Small intestine (tissue), 7 donors: Measurements from ENCODE around the gene PDCD1LG2. TPM values are rescaled to one million over a fixed set of nuclear protein-coding genes. Genes with fewer than 3 reads are reported as not detected.

Experiments
- DNase-seq, 2 donors: peaks; one replicate each; pipeline versions ENCODE4 v3.0.0 to v3.0.0-alpha.2; 2013
- FAIRE-seq: peaks from 2 replicates; lab custom pipeline; 2012; peaks lifted over from hg19 to GRCh38; lab: Jason Lieb, UNC
- H3K27ac ChIP-seq, 3 donors: one replicate each; pipeline ENCODE4 v1.5.1; 2013; ENCODE audit warnings: low read length in 2 of 3, mild to moderate bottlenecking in 2 of 3, control low read depth in 1 of 3, inconsistent platforms in 1 of 3, low read depth in 1 of 3, moderate library complexity in 1 of 3
- H3K27me3 ChIP-seq, 3 donors: one replicate each; pipeline ENCODE4 v1.6.1; 2013; ENCODE audit warnings: low read length in 3 of 3, inconsistent platforms in 1 of 3; ENCODE audit not compliant: control insufficient read depth in 3 of 3, insufficient read depth in 3 of 3
- H3K36me3 ChIP-seq, 3 donors: one replicate each; pipeline ENCODE4 v1.6.1; 2013; ENCODE audit warnings: low read length in 3 of 3, inconsistent platforms in 1 of 3, low read depth in 1 of 3, mild to moderate bottlenecking in 1 of 3, moderate library complexity in 1 of 3; ENCODE audit not compliant: control insufficient read depth in 3 of 3, insufficient read depth in 2 of 3
- H3K4me1 ChIP-seq, 3 donors: one replicate each; pipeline ENCODE4 v1.6.1; 2013; ENCODE audit warnings: low read length in 2 of 3, inconsistent platforms in 1 of 3, low read depth in 1 of 3, mild to moderate bottlenecking in 1 of 3, moderate library complexity in 1 of 3; ENCODE audit not compliant: control insufficient read depth in 3 of 3, insufficient read depth in 2 of 3
- H3K4me3 ChIP-seq, 3 donors: one replicate each; pipeline ENCODE4 v1.5.1; 2013; ENCODE audit warnings: low read length in 3 of 3, control low read depth in 1 of 3, inconsistent platforms in 1 of 3, low read depth in 1 of 3, mild to moderate bottlenecking in 1 of 3, moderate library complexity in 1 of 3
- H3K9me3 ChIP-seq, 2 donors: one replicate each; pipeline ENCODE4 v1.6.1; 2013; ENCODE audit warnings: low read depth in 1 of 2, low read length in 1 of 2; ENCODE audit not compliant: control insufficient read depth in 2 of 2, insufficient read depth in 1 of 2
- WGBS, 3 donors: extraction: QIAGEN DNeasy Blood & Tissue Kit; methylation state at CpG; one replicate each; pipeline ENCODE4 v1.1.7; 2013; 5-methylcytosine and 5-hydroxymethylcytosine counted together
- polyA plus RNA-seq, 4 donors: library from polyadenylated mRNA; stranded (reverse) in 3 of 4; unstranded in 1 of 4; fragments of 200-250 nt in 3 of 4; fragments of 120-200 nt in 1 of 4; gene quantifications; one replicate each; pipeline versions ENCODE4 v1.2.1 to v1.2.3, GENCODE V29; 2013
- donor health status: healthy with polysubstance abuse.
- donor health status: control.
- donor health status: control.
- donor health status: Bipolar disorder and iron deficiency.
- donor health status: healthy.

PDCD1LG2 gene
- polyA plus RNA-seq, 4 donors: 0.42 to 0.52 TPM; not detected in 2

DNA sequence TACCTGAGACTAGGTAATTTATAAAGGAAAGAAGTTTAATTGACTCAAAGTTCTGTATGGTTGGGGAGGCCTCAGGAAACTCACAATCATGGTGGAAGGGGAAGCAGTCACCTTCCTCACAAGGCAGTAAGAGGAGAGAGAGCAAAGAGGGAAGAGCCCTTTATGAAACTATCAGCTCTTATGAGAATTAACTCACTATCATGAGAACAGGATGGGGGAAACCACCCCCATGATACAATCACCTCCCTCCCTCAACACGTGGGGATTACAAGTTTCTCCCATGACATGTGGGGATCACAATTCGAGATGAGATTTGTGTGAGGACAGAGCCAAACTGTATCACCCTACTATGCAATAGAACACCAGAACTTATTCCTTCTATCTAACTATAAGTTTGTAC, 32.1 kb upstream of the PDCD1LG2 start:
- WGBS, 3 donors: 71 to 82% (median 73%) methylated on average over 2 of the region's 2 CpGs
- FAIRE-seq (no peak), DNase-seq (no peak)
- Histone ChIP-seq H3K27ac (no peak overlapping the region), H3K4me3 (no peak overlapping the region), H3K4me1 (no peaks in the 10 kb centered on the region), H3K27me3 (no peaks in the 10 kb centered on the region), H3K9me3 (peaks cover 0 to 4% of the 10 kb centered on the region in 2 donors), H3K36me3 (no peaks in the 10 kb centered on the region)

DNA sequence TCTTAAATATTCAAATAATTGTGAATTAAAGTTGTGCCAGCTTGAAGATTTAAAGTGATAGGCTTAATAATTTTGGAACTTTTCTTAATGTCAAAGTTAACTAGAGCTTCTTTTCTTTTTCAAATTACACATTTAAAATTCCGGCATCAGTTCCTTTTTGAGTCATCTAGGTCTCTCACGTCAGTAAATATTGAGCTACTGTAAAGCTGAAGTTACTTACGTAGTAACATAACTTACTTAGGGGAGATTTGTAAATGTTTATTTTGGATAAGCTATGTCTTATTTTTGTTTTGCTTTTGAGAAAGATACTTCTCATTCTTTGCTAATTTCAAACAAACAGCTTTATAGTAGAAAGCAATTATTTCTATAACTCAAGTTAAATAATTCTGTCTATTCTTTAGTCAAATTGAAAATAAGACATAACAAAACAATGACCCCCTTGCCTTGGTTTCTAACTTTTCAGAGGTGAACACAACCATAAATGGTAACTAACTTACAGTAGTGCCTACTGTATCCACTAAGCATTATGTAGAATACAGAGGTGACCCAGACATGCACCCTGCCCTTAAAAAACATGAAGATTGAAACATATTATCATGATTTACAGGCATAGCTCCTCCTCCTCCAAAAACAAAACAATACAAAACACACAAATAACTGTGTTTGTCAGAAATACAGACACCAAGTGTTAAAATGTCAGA, 30.2 kb upstream of the PDCD1LG2 start:
- WGBS, 3 donors: 64 to 76% (median 65%) methylated on average over 3 of the region's 3 CpGs
- Histone ChIP-seq H3K4me1 (no peaks in the 10 kb centered on the region), H3K36me3 (no peaks in the 10 kb centered on the region), H3K9me3 (peaks cover 0 to 4% of the 10 kb centered on the region in 2 donors), H3K27ac (no peak overlapping the region), H3K27me3 (no peaks in the 10 kb centered on the region), H3K4me3 (no peak overlapping the region)
- no peak for FAIRE-seq
- no peak for DNase-seq

DNA sequence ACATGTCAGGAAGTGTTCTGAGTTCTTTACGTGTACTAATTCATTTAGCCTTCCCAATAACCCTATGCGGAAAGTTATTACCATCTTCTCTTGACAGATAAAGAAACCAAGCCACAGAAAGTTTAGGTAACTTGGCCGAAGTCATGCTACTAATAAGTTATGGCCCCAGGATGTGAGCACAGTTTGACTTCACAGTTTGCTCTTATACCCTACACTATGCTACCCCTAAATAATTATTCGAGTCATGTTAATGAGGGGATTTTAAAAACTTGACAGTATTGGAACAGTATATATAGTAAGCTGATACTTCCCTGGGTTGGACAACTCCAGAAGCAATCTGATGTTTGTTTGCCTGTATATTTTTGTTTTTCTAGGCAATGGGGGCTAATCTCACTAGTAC, 29.4 kb upstream of the PDCD1LG2 start:
- H3K27ac ChIP-seq: no peak overlapping the region
- H3K4me3 ChIP-seq: no peak overlapping the region
- no peaks in the 10 kb centered on the region for H3K27me3 ChIP-seq
- FAIRE-seq (no peak), DNase-seq (no peak)
- H3K36me3 ChIP-seq: no peaks in the 10 kb centered on the region
- no peaks in the 10 kb centered on the region for H3K4me1 ChIP-seq
- peaks cover 0 to 4% of the 10 kb centered on the region in 2 donors for H3K9me3 ChIP-seq
- 84 to 87% (median 86%) methylated on average over 4 of the region's 4 CpGs for WGBS, 3 donors

DNA sequence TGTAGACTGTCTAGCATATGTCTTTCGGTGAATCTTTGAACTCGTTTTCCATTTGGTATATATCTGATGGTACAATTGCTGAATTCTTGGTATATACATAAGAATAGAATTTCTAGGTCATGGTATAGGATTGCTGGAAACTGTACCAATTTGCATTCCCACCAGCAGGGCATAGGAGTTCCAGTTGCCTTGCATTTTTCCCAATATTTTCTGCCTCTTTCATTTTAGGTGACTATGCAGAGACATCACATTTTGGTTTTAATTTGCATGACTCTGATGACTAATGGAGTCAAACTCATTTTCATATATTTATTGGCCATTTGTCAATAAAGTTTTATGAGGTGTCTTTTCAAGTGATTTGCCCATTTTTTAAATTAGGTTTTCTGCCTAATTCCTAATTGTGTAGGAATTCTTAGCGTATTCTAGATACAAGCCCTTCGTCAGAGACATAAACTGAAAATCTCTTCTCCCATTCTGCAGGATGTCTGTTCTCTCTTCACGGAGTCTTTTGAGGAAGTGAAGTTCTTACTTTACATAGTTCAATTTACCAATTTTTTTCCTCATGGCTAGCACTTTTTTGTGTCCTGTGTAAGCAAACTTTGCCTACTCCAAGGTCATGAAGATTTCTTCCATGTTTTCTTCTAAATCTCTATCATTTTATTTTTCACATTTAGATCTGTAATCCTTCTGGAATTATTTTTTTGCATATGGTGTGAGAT, 28.9 kb upstream of the PDCD1LG2 start:
- FAIRE-seq: no peak
- Histone ChIP-seq H3K9me3 (peaks cover 0 to 4% of the 10 kb centered on the region in 2 donors), H3K4me3 (no peak overlapping the region), H3K27ac (no peak overlapping the region), H3K27me3 (no peaks in the 10 kb centered on the region), H3K36me3 (no peaks in the 10 kb centered on the region), H3K4me1 (no peaks in the 10 kb centered on the region)
- no peak for DNase-seq
- 89 to 92% (median 91%) methylated on average over 5 of the region's 5 CpGs for WGBS, 3 donors

DNA sequence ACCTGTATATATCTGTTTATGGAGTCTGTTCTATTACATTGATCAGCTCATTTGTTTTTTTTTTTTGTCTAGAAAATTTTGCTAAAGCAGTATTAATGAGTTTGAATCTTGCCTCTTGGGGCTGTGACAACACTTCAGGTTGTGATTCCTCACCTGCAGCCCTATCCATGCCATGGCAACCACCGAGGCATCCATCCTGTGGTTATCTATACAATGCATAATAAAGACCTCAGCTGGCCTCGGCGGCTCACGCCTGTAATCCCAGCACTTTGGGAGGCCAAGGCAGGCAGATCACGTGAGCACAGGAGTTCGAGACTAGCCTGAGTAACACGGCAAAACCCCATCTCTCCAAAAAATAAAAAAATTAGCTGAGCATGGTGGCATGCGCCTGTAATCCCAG, 28.1 kb upstream of the PDCD1LG2 start:
- no peak for FAIRE-seq
- H3K9me3 ChIP-seq: peaks cover 0 to 4% of the 10 kb centered on the region in 2 donors
- H3K36me3 ChIP-seq: no peaks in the 10 kb centered on the region
- DNase-seq: no peak
- H3K27ac ChIP-seq: no peak overlapping the region
- no peak overlapping the region for H3K4me3 ChIP-seq
- no peaks in the 10 kb centered on the region for H3K27me3 ChIP-seq
- no peaks in the 10 kb centered on the region for H3K4me1 ChIP-seq
- 80 to 88% (median 85%) methylated on average over 8 of the region's 8 CpGs for WGBS, 3 donors

DNA sequence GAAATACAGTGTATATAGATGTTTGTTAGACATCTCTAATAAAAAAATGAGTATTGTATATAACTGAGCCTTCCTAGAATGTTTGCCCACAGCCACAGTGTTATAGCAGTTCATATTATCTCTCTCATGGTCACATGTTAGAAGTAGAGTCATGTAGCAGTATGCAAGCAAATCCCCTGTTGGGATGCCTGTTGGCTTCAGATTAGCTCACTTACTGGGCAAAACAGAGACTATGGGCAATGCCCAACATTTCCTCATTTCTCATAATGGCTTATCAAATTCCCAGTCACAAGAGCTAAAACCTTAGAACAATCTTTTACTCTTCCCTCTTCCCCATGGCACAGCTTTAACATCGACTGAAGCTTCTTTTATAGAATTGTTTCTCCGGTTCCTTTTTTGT, 27.0 kb upstream of the PDCD1LG2 start:
- Histone ChIP-seq H3K36me3 (no peaks in the 10 kb centered on the region), H3K9me3 (no peaks in the 10 kb centered on the region), H3K4me3 (no peak overlapping the region), H3K27me3 (no peaks in the 10 kb centered on the region), H3K27ac (no peak overlapping the region), H3K4me1 (no peaks in the 10 kb centered on the region)
- FAIRE-seq: no peak
- 72 to 91% (median 76%) methylated on average over 2 of the region's 2 CpGs for WGBS, 3 donors
- no peak for DNase-seq

DNA sequence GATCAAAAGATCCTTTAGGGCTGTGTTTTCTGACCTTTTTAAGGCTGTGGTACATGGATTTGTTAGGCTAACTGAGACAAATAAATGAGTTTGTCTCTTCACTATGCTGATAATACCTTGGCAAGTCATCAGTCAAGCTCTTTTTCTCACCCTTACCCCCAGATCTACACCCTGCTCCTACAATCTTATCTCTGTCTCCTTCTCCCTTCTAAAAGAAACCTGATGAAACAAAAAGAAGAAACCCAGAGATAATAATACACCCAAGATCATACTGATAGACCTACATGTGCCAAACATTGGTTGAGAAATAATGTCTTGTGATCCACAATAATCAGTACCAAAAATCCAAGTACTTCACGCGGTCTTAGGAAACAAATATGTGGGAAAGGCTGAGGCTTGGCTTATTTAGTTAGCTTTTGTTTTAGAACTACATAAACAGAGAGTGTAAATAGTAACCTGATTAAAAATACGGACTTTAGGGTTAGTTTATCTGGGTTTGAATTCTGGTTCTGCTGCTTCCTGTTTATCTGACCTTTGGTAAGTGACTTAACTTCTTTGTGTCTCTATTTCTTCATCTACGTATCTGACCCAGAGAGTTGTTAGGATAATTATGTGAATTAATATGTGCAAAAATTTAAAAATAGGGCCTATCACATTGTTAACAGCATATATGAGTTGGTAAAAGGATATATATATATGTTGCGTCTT, 24.8 kb upstream of the PDCD1LG2 start:
- DNase-seq (no peak), FAIRE-seq (no peak)
- Histone ChIP-seq H3K9me3 (no peaks in the 10 kb centered on the region), H3K4me1 (no peaks in the 10 kb centered on the region), H3K27me3 (no peaks in the 10 kb centered on the region), H3K27ac (no peak overlapping the region), H3K36me3 (no peaks in the 10 kb centered on the region), H3K4me3 (no peak overlapping the region)
- WGBS, 3 donors: 65 to 67% (median 67%) methylated on average over 5 of the region's 5 CpGs

DNA sequence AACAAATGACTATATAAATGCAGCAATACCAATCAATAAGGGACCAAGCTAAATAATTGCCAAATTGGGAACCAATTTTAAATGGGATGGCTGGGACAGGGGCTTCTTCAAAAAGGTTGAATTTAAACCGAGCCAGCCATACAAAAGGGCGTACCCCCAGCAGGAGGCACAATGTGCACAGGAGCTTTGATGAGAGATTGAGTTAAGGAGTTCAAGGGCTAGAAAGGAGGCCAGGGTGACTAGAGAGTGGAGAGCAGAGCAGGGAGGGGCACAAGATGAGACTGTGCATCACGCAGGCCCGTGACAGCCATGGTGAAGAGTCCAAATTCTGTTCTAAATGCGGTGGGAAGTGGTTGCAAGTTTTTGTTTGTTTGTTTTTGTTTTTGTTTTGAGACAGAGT, 23.3 kb upstream of the PDCD1LG2 start:
- FAIRE-seq (no peak), DNase-seq (no peak)
- no peak overlapping the region for H3K4me3 ChIP-seq
- no peak overlapping the region for H3K27ac ChIP-seq
- H3K9me3 ChIP-seq: no peaks in the 10 kb centered on the region
- no peaks in the 10 kb centered on the region for H3K36me3 ChIP-seq
- H3K27me3 ChIP-seq: no peaks in the 10 kb centered on the region
- 88 to 95% (median 91%) methylated on average over 5 of the region's 5 CpGs for WGBS, 3 donors
- no peaks in the 10 kb centered on the region for H3K4me1 ChIP-seq
